ENCODE measurements around the gene DNAJC1.

DNAJC1 gene

DNA sequence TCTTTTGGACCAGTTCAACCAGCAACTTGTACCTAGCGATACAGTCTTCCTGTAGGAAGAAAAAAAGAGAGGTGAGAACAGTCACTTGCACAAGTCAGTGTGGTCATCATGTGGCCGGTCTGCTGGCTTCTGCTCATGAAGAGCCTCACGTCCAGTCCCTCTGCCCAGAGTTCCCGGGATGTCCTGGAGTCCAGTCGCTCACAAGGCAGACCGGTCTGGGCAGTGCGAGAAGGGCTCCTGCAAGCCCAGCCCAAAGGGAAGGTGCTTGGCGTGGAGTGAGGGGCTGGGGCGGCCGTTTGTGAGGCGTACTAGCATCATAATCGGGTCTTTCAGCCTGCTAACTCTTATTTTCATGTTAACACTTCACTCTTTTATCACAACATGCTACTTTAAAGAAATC, 246.8 kb downstream of the DNAJC1 start:
- no peak for DNase-seq

DNA sequence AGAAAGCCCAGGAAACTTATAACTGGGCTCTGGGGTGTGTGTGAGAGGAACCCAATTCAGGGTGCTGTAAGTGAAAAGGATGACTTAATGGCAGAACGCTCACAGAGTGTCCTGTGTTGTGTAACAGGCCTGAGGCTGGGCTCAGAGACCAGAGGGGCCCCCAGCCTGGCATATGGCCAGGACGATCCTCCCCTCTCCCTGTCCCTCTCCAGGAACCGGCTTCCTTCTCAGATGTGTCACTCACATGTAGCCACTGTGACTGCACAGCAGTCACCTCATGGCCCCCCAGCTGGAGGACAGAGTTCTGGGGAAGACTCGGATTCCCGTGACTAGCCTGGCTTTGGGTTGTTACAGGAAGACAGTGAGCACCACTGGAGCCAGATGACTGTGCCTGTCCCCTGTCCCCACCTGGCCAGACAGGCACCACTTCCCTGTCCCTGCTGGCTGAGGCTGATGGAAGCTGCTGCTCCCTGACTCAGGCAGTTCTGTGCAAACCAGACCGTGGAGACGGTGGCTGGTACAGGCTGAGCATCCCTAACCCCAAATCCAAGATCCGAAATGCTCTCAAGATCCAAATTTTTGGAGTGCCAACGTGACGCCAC, 249.0 kb downstream of the DNAJC1 start:
- DNase-seq = no peak

DNA sequence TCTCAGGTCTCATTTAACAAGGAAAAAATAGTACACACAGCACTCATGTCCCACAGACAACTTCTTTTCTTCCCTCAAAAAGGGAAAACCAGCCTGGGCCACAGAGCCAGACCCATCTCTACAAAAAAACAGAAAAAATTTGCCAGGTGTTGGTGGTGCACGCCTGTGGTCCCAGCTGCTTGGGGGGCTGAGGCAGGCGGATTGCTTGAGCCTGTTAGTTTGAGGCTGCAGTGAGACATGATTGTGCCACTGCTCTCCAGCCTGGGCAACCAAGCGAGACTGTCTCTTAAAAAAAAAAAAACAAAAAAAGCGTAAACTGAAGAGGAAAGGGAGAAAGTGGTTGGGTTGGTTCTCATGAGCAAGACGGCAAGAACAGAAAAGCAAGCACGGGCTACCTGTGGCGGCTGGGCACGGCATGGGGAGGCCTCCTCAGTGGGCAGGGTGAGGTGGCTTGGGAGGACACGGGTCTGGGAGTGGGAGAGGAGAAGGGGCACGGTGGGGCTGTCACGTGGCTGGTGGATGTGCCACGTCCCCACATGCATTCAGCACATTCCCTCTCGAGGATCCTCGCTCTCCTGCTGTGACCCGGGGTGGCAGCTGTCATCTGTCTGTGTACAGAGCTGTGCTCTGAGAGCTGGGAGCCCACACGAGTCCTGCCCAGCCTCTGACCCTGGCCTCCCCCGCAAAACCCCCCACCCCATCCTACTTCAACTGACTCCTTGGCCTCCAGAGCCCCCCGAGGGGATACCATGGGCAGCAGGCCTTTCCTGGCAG, 249.8 kb downstream of the DNAJC1 start:
- DNase-seq = no peak

DNA sequence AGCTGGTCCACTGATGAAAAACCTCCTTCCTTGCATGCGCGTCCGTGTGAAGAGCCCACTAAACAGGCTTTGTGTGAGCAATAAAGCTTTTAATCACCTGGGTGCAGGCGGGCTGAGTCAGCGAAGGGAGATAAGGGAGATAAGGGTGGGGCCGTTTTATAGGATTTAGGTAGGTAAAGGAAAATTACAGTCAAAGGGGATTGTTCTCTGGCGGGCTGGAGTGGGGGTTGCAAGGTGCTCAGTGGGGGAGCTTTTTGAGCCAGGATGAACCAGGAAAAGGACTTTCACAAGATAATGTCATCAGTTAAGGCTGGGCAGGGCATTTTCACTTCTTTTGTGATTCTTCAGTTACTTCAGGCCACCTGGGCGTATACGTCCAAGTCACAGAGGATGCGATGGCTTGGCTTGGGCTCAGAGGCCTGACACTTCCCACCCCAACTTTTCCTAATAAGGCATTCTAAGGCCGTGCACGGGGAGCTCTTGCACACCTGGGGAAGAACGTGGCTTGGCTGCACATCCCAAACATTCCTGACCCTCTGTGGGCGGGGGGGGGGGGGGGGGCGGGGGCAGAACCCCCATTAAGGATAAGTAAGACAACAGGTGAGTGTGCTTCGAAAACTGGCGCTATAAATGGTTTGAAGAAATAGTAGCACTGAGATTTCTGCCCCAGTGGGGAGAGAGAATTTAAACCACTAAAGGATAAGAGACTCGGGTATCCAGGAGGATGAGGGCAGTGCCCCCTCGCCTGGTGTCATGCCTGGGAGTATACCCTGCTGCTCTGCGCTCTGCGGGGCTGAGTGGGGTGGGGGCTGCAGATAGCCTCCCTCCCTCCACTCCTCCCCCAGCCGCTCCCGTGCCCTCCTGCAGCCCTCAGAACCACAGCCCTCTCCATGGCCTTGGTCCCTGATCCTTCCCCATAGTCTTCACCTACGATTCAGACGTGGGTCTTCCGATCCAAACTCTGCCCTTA, 251.9 kb downstream of the DNAJC1 start:
- DNase-seq = no peak

DNA sequence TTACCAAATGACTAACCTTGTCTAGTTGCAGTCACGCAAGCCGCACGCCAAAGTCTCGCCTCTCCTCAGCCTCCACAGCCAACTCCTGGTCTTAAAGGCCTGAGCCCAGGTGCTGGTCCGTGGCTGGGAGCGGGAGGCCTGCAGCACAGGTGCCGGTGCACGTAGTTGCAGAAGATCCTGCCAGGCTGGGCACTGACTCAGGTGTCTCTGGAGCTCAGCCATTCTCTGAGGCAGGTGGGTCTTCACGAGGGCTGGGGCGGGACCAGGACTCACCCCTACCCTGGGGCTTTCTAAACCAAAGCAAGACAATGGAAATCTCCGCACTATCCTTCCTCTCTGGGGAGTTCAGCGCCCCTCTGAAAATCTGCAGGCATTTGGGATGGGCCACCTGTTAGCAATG, 253.1 kb downstream of the DNAJC1 start:
- no peak for DNase-seq

DNA sequence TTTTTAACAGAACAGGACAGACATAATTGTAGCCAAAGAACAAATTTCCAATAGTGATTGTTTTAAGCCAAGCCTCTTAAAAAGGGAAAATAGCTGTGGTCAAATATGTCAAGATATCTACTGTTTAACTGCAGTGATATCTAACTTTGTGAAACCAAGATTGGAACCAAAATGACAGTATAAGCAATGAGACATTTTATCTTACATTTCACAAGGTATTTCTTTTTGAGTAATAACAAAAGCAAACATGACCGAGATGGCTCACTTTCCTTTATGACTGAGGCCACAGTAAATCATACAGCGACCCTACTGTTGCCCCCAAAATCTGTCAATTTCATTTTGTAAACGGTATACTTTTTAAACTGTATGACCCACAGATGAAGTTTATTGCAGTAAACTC, 253.7 kb downstream of the DNAJC1 start:
- no peak for DNase-seq

DNA sequence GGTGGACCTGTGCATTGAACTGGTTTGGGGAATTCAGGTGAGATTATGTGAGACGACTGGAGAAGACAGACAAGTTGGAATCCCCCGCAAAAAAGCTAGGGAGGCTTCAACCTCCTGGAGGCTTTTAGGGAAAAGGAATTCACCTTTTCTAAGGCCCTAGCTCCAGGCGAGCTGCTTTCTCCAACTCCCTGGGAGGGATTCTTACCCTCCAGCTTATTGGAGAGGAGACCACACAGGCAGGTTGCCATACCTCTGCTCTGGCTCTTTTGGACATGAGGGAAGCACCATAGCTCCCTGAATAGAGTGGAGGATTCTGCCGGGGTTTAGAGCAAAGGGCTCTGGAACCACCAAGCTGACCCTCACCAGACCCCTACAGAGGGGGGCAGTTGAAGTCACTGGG, 255.7 kb downstream of the DNAJC1 start:
- no peak for DNase-seq

DNA sequence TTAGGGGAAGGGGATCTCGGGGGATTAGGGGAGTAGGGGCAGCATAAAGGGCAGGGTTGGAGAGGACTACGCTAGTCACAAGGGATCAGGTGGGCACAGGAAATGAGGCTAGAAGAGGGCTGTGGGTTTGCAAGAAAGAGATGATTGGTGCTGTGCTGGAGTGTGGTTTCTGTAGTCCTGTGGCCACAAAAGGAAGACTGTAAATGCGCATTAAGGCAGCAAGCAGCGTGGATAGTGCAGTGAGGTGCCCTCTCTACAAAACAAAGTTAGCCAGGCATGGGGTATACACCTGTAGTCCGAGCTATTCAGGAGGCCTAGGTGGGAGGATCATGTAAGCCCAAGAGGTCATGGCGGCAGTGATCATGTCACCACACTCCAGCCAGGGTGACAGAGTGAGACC, 257.4 kb downstream of the DNAJC1 start:
- DNase-seq = no peak

DNA sequence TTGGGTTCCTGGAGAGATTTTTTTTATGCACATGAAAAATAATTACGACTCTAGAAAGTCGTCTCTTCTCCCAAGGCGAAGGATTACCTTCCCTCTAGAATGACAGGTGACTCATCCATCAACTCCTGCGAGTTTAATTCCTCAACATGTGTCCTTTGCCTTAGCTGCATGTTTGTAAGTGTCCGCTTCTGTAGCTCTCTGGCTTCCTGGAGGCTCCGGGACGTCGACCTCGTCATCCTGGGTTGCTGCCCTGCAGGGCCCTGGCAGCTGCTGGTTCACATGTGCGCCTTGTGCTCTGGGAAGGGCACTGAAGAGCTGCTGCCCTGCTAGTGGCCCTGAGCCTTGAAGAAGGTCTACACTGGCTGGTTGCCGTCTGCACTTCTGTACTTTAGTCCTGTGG, 259.3 kb downstream of the DNAJC1 start:
- DNase-seq = no peak

DNA sequence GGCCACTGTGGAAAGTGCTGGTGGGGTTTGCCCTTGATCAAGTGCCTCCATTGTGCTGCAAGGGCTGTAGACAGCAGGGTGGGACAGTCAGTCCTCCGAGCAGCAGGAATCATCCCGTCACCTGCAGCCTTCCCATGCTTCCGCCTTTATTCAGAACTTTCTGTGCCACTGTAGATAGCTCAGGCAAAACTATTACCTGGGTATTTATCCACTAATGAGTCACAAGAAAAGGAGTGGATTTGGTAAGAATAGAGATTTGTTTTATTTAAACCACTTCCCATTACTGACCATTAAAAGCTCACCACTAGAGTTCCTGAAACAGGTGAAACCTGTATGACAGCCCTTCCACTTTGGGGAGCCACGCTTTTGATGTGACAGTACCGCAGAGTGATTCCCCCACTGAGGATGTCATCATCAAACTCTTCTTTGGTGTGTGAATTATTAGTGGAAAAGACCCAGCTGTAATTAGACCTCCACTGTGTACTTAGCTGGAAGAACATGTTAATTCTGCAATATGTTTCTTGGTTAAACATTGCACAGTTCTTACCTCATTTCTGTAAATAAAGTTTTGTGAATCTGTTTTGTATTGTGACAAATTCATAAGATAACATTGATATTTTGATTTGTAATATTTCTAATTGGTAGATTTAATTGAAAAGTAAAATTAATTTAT, 260.7 kb downstream of the DNAJC1 start:
- DNase-seq = no peak

DNA sequence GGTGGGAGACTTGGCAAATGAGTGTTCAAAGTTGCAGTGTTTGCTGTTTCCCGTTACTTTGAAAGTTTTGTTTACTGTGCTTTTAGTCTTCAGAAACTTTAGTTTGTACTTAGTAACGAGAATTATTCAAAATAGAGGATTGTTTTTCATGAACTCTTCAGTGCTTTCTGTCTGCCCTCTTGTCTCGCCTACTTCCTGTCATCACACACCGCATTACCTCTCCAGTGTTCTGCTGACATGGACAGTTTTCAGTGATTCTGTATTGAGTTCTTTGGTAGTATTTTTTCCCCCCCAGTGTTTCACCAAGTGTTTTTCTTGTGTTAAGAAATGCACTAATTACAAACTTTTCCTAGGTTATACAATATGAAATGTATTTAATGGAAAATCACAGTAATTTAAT, 262.5 kb downstream of the DNAJC1 start:
- DNase-seq = no peak

DNA sequence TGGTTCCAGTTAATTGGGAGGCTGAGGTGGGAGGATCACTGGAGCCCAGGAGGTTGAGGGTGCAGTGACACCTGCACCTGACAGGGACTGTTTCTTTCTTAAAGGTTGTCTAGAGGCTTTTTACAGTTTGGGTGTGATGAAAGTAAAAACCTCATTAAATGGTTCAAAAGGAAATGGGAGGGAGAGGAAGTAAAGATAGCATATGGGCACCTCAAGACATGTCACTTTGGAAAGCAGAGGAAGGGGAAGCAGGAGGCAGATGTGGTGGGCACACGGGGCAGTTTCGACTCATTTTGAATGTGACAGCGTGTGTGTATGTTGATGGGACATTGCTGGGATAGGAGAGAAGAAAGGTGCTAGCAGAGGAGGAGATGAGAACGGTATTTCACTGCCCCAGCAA, 266.4 kb downstream of the DNAJC1 start:
- no peak for DNase-seq

DNA sequence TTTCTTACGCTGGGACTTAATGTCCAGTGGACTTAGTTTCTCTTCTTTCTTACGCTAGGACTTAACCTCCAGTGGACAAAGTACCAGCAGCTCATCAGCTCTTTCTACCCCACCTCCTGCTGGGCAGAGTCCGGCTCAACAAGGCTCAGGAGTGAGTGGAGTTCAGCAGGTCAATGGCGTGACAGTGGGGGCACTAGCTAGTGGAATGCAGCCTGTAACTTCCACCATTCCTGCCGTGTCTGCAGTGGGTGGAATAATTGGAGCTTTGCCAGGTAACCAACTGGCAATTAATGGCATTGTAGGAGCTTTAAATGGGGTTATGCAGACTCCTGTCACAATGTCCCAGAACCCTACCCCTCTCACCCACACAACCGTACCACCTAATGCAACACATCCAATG, 269.8 kb downstream of the DNAJC1 start:
- DNase-seq = no peak

DNA sequence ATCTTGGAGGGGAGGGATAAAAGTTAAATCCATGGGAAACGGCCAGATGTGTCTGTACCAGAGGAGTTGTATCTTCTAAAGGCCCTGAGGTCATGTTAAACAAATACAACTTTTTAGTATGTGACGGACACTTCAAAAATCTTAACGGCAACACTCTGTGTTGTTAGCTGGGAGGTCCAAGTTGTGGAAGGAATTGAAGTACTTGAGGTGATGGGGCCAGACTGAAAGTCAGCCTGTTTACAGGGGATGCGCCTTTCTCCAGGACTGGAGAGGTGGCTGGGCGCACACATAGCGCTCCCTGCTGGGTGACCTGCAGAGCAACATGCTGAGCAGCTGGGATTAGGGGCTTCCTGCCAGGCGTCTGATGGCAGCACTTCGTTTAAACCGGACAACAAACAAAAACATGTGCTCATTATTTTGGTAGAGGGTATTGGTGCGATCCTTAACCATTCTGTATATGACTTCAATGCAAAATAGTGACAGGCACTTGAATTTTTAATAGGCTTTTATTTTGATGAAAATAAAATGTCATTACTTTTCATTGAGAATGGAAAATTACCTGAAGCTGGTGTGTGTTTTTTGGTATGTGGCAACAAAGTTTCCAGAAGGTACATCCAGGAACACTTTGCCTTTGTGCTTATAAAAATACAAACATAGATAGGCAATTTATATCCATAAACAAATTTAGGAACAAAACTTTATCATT, 271.3 kb downstream of the DNAJC1 start:
- no peak for DNase-seq

DNA sequence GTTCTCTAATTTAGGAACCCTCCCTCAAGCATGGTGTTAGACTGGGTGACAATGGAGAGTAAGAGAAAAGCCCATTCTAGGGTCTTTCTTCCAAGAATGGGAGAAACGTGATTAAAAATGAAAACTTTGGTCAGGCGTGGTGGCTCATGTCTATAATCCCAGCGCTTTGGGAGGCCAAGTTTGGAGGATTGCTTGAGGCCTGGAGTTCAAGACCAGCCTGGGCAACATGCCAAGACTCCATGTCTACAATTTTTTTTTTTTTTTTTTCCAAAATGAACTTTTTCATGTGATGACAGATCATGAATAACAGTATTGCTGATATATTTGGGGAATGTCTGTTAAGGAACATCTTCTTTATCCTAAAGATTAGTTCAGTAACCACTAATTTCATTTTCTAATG, 274.9 kb downstream of the DNAJC1 start:
- DNase-seq = no peak

DNA sequence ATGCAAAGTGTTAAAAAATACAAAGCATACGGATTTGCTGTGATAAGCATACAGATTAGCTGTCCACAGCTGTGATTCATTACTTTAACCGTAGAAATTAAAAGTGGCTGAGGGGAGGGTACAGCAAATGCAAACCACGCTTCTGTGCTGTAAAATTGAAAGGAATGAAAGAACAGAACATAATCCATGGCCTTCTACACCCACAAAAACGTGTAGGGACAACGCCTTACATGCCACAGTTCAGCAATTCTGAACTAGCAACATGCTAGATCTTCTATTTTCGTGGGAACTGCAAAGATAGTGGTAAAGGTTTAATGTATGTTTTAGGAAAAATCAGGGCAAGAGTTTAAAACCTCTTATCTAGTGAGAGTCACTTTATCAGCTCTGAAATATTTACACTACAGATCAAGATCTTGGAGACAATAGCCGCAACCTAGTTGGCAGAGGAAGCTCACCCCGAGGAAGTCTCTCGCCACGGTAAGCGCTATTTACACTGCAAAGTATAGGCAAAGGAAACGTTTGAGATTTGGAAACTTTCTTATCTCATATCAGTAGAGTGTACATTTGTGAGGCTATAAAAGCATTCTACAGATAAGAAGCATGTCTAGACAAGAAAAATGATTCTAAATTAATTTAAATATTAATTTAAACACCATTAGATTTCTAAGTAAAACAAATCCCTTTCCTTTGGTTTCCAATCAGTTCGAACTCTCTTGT, 275.9 kb downstream of the DNAJC1 start:
- no peak for DNase-seq

DNA sequence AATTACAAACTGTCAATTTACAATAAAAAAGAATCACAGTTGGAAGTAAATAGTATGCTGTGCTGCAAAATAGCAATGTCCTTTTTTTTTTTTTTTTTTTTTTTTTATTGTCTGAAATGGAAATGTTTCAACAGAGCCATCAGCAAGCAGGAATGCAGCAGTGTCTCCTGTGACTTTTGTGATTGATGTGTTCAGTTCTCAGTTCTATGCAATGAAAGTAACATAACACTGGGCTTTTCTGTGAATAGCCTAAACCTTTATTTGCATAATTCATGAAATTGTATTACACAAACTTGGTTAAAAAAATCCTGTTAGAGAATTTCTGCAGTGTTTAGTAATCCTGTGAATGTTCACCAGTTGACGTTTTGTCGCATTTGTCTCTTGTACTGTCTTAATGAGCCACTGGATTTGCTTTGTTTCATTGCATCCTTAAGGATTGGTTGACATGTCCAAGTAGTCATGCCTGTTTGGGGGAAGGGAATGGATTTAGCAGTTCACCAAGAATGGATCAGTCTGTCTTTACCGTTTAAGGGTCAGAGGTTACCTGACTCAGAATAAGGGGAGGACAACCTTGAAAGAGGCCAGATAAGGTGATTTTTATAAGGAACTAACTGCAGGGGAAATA, 276.8 kb downstream of the DNAJC1 start:
- no peak for DNase-seq

DNA sequence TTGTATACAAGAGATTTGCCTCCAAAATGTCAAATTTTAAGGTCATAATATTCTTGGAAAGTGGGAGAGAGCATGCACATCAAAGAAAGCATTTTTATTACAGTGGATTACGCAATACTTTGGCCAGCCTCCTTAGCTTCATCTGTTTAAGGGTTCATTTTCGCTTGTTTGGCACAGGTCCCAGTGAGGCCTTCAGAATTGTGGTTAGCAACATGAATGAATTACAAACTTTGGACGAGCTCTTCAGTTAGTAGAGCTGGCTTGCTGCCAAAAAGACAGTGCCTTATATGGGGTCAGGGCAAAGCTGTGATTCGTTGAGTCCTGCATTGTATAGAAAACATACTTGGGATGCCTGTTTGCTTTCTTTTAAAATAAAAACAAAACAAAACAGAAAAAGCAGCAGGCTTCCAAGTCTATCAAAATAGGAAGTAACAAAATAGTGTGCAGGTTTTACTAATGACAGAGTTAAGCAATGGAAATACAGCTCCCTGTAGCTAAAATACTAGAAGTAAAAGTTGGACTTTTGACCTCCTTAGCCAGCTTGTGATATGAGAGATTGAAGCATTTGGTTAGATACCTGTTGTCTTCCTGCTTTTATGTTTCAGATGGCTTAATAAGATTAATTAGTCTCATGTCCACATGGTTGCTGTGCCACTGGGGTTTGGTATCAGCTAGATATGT, 278.7 kb downstream of the DNAJC1 start:
- DNase-seq = no peak

DNA sequence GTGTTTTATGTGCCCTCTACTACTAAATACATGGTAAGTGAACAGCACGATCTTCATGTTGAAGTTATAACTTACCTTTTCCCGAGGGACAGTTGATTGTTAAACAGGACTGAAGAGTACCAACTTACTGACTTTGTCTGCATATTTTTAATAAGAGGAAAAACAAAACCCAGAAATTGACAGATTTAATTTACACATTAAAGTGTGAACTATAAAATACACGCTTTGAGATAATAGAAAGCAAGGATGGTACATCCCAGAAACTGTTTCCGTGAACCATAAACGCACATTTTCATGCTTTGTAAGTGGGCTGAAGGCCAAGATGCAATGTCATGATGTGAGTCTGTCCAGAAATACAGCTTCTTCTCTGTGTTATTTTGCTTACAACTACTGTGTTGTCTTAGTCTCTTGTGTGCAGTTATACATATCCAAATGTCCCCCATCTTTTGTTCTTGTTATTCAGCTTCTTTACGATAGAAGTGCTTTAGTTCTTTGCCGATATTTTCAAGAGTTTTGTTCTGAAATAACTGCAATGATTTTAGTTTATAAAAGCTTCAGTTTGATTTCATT, 279.4 kb downstream of the DNAJC1 start:
- no peak for DNase-seq

DNA sequence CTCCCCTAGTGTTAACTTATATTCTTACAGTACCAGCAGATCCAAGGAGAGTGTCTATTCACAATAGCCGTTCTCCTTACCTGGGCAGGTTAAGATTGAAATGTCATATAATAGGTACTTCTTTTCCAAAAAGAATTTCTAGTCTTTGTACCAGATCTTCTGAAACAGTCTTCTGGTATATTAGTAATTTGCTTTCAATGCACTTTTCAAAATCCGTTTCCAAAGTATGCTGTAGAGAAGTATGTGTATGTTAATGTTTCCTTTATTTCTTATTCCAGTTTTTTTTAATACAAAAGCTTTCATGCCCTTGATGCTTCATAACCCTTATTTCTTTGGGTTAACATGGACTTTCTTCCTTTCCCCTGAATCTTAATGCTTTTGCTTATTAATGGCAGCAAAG, 281.3 kb downstream of the DNAJC1 start:
- no peak for DNase-seq
